HEK293 (cell line): ENCODE data around the gene TGFB2.
A peak's percentile ranks its signal among the peaks of the same experiment; 100 is the strongest.

ENCODE experiments used
- CTCF ChIA-PET: fragments of 350-600 bp; formaldehyde crosslinking; extraction: SDS; loops from one replicate; lab custom pipeline; 2021; ENCODE audit warnings: antibody characterized with exemption; lab: Yijun Ruan, JAX
- POLR2A ChIA-PET: fragments of 300-600 bp; formaldehyde crosslinking; extraction: SDS; loops from one replicate; lab custom pipeline; 2020; ENCODE audit warnings: antibody characterized with exemption, inconsistent platforms; lab: Yijun Ruan, JAX
- H3K27ac ChIP-seq: fragments of 200-500 bp; sonication (Bioruptor generic); 2 replicates; pipeline ENCODE4 v1.5.1; 2014; ENCODE audit warnings: low read depth, low read length, control low read depth, inconsistent platforms; ENCODE audit errors: extremely low read depth
- H3K36me3 ChIP-seq, 2 experiments: fragments of 200-500 bp in 1 of 2; sonication (Bioruptor generic) in 1 of 2; 1 replicate in 1 of 2; 2 replicates in 1 of 2; pipeline ENCODE4 v1.5.1; 2014 to 2017; ENCODE audit warnings: inconsistent platforms in 2 of 2, low read length in 2 of 2; ENCODE audit not compliant: control insufficient read depth in 2 of 2, insufficient read depth in 1 of 2
- H3K4me1 ChIP-seq: fragments of 200-500 bp; sonication (Bioruptor generic); 2 replicates; pipeline ENCODE4 v1.5.1; 2014; ENCODE audit warnings: mild to moderate bottlenecking, low read length, inconsistent platforms; ENCODE audit not compliant: control insufficient read depth, insufficient read depth
- H3K4me3 ChIP-seq: 2 replicates; pipeline ENCODE4 v1.5.1; 2011; ENCODE audit warnings: low read depth, mild to moderate bottlenecking, control low read depth, low read length, moderate library complexity
- H3K9me3 ChIP-seq: fragments of 200-500 bp; sonication (Bioruptor generic); 2 replicates; pipeline ENCODE4 v1.5.1; 2014; ENCODE audit warnings: low read depth, low read length, inconsistent platforms; ENCODE audit not compliant: control insufficient read depth, insufficient read depth
- GLI4 ChIP-seq: fragments of 450-650 bp; formaldehyde crosslinking; IDR thresholded peaks from 2 replicates; pipeline ENCODE4 v1.5.1; 2016; ENCODE audit warnings: missing biosample characterization, missing genetic modification characterization
- PATZ1 ChIP-seq: fragments of 450-650 bp; formaldehyde crosslinking; IDR thresholded peaks from 2 replicates; pipeline ENCODE4 v1.5.1; 2016; ENCODE audit warnings: missing biosample characterization, missing genetic modification characterization
- ZBTB8A ChIP-seq: fragments of 450-650 bp; formaldehyde crosslinking; IDR thresholded peaks from 2 replicates; pipeline ENCODE4 v1.5.1; 2016; ENCODE audit warnings: missing biosample characterization, missing genetic modification characterization
- ZFHX2 ChIP-seq: fragments of 450-650 bp; formaldehyde crosslinking; conservative IDR thresholded peaks from 2 replicates; pipeline ENCODE4 v1.5.1; 2016; ENCODE audit warnings: missing biosample characterization, missing genetic modification characterization
- ZNF248 ChIP-seq: fragments of 450-650 bp; formaldehyde crosslinking; IDR thresholded peaks from 2 replicates; pipeline ENCODE4 v1.5.1; 2017; ENCODE audit warnings: missing biosample characterization, missing genetic modification characterization
- ZNF433 ChIP-seq: fragments of 450-650 bp; formaldehyde crosslinking; IDR thresholded peaks from 2 replicates; pipeline ENCODE4 v1.5.1; 2016; ENCODE audit warnings: missing biosample characterization, missing genetic modification characterization, low read depth
- ZNF514 ChIP-seq: fragments of 450-650 bp; formaldehyde crosslinking; IDR thresholded peaks from 2 replicates; pipeline ENCODE4 v1.5.1; 2016; ENCODE audit warnings: missing biosample characterization, missing genetic modification characterization
- ZNF654 ChIP-seq: fragments of 450-650 bp; formaldehyde crosslinking; IDR thresholded peaks from 2 replicates; pipeline ENCODE4 v1.5.1; 2016; ENCODE audit warnings: low read depth, missing biosample characterization, missing genetic modification characterization
- ZNF707 ChIP-seq: fragments of 450-650 bp; formaldehyde crosslinking; IDR thresholded peaks from 2 replicates; pipeline ENCODE4 v1.5.1; 2016; ENCODE audit warnings: missing biosample characterization, missing genetic modification characterization
- ZSCAN4 ChIP-seq: fragments of 450-650 bp; formaldehyde crosslinking; IDR thresholded peaks from 2 replicates; pipeline ENCODE4 v1.5.1; 2017; ENCODE audit warnings: missing biosample characterization, missing genetic modification characterization
- TF ChIP-seq, protein P1 (sequence below): fragments of 450-650 bp; formaldehyde crosslinking; IDR thresholded peaks from 2 replicates; pipeline ENCODE4 v1.5.1; 2017; ENCODE audit warnings: missing biosample characterization, missing genetic modification characterization
- TF ChIP-seq, protein P2 (sequence below): fragments of 450-650 bp; formaldehyde crosslinking; IDR thresholded peaks from 2 replicates; pipeline ENCODE4 v1.5.1; 2016; ENCODE audit warnings: missing biosample characterization, missing genetic modification characterization

Gene TGFB2

GRCh38 chr1:218332416-218332815, 12.7 kb upstream of the TGFB2 start:
- Histone ChIP-seq H3K27ac (no peak overlapping the region), H3K4me1 (no peaks in the 10 kb centered on the region), H3K9me3 (no peaks in the 10 kb centered on the region), H3K36me3 (no peaks in the 10 kb centered on the region; a peak in 1 of 3 replicates), H3K4me3 (no peak overlapping the region)
- CTCF ChIA-PET, result interaction anchor here (0.6 to 1.0 kb wide), 6 partner anchors 15 to 1788 kb away, joined by 3 to 4 read pairs (median 3); no protein-coding TSS in a partner anchor
- TF ChIP-seq ZNF514 (tag by site-specific recombination), result no peak
- no peak for TF ChIP-seq ZSCAN4
- TF ChIP-seq ZNF654 (tag by site-specific recombination), result no peak
- TF ChIP-seq ZNF248 (tag by site-specific recombination), result no peak
- POLR2A ChIA-PET, result no interaction called here

DNA sequence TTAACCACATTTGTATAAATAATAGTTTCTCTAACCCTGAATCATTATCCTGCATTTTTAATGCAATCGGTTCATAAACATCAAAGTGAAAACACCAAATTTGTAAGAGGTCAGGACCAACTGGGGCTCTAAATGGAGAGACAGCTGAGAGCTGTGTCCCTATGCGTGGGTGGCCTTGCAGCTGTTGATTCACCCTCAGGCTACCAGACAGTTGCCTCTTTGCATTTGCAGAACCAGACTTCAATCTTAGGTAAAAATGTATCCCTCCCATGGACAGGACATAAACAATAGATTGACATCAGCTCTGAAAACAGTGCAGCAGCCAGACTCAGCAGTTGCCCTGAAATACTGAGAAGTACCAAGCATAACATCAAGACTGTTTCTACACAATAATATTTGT, 8.8 kb upstream of the TGFB2 start:
- ChIA-PET POLR2A (interaction anchor here (0.6 to 0.9 kb wide), 2 partner anchors 10 to 612 kb away, joined by 3 to 4 read pairs; no protein-coding TSS in a partner anchor), CTCF (interaction anchor here (0.5 kb wide), 1 partner anchor 312 kb away, joined by 3 read pairs; no protein-coding TSS in a partner anchor)
- no peaks in the 10 kb centered on the region; a peak in 1 of 3 replicates for H3K36me3 ChIP-seq
- TF ChIP-seq ZFHX2 (tag by site-specific recombination), result peak; percentile 16; the same call in 1 of the 2 replicates
- TF ChIP-seq, protein P1, sequence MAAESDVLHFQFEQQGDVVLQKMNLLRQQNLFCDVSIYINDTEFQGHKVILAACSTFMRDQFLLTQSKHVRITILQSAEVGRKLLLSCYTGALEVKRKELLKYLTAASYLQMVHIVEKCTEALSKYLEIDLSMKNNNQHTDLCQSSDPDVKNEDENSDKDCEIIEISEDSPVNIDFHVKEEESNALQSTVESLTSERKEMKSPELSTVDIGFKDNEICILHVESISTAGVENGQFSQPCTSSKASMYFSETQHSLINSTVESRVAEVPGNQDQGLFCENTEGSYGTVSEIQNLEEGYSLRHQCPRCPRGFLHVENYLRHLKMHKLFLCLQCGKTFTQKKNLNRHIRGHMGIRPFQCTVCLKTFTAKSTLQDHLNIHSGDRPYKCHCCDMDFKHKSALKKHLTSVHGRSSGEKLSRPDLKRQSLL (tag by site-specific recombination), result no peak
- H3K27ac ChIP-seq, result no peak overlapping the region
- no peak overlapping the region for H3K4me3 ChIP-seq
- no peaks in the 10 kb centered on the region for H3K9me3 ChIP-seq
- H3K4me1 ChIP-seq, result no peaks in the 10 kb centered on the region

DNA sequence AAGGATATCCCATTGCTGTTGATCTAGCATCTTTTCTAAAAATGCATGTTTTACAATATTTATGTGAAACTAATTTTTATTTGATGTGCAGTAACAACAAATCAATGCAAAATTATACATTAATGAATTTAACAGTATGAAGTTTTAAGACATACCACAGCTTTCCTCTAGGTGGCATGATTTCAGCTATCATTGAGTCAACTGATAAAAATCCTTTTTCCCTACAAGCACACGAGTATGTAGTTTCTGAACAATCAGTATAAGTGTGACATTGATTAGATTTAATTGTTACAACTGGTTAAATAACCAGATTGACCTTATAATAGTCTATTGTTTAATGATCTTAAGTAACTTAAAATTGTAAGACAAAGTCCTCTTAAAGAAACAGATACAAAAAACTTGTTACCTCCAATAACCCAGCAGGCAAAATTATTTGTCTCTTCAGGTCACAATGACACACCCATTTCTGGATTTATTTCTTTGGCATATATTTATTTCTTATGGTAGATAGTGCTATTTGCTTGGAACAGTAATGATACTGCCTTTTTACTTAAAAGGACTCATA, 5.8 kb upstream of the TGFB2 start:
- Histone ChIP-seq H3K36me3 (no peaks in the 10 kb centered on the region), H3K4me3 (no peak overlapping the region), H3K4me1 (no peaks in the 10 kb centered on the region), H3K9me3 (no peaks in the 10 kb centered on the region), H3K27ac (no peak overlapping the region)
- CTCF ChIA-PET, result interaction anchor here (0.7 to 1.7 kb wide), 15 partner anchors 10 to 1473 kb away, joined by 3 to 9 read pairs (median 4); no protein-coding TSS in a partner anchor
- POLR2A ChIA-PET, result no interaction called here
- TF ChIP-seq PATZ1 (tag by site-specific recombination), result no peak
- TF ChIP-seq GLI4 (tag by site-specific recombination), result no peak
- TF ChIP-seq ZBTB8A (tag by site-specific recombination), result no peak
- TF ChIP-seq ZNF654 (tag by site-specific recombination), result peak; percentile 30; the same call in 1 of the 2 replicates
- TF ChIP-seq, protein P2, sequence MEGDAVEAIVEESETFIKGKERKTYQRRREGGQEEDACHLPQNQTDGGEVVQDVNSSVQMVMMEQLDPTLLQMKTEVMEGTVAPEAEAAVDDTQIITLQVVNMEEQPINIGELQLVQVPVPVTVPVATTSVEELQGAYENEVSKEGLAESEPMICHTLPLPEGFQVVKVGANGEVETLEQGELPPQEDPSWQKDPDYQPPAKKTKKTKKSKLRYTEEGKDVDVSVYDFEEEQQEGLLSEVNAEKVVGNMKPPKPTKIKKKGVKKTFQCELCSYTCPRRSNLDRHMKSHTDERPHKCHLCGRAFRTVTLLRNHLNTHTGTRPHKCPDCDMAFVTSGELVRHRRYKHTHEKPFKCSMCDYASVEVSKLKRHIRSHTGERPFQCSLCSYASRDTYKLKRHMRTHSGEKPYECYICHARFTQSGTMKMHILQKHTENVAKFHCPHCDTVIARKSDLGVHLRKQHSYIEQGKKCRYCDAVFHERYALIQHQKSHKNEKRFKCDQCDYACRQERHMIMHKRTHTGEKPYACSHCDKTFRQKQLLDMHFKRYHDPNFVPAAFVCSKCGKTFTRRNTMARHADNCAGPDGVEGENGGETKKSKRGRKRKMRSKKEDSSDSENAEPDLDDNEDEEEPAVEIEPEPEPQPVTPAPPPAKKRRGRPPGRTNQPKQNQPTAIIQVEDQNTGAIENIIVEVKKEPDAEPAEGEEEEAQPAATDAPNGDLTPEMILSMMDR (tag by site-specific recombination), result 0 out of 2 replicates have a peak, but pooled peaks have one; percentile 32
- no peak for TF ChIP-seq ZNF707 (tag by site-specific recombination)
- TF ChIP-seq ZNF433 (tag by site-specific recombination), result no peak
